GM19023 (cell line): ENCODE measurements around the gene HECTD3.
"Not testable (repeated sequence)": the region's sequence is repeated elsewhere in the genome, so short reads cannot be mapped to it uniquely, and the experiment has no call there.

Source experiments
- ATAC-seq: cut with Tn5 transposase; IDR thresholded peaks from one replicate; pipeline ENCODE4 v1.9.1; 2021; ENCODE audit warnings: mild to moderate bottlenecking, moderate library complexity; ENCODE audit not compliant: unreplicated experiment

HECTD3 gene

DNA sequence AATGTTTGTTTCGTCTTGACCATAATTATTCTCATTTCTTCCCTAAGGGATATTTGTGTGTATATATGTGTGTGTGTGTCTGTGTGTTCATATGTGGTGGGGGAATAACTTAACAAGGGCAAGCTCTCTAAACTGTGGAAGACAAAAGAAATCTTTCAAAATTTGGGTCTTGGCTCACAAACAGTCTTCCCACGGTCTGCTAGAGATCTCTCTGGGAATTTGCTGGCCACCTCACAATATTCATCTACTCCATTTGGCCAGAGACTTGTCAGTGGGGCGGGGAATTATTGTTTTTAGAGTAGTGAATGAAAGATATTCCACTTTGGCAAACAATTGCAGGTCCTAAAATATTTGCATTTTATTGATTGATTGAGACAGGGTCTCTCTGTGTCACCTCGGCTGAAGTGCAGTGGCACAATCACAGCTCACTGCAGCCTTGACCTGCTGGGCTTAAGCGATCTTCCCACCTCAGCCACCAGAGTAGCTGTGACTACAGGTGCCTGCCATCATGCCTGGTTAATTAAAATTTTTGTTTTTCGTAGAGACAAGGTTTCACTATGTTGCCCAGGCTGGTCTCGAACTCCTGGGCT is 16.7 kb downstream of the HECTD3 start:
- no peak for ATAC-seq

DNA sequence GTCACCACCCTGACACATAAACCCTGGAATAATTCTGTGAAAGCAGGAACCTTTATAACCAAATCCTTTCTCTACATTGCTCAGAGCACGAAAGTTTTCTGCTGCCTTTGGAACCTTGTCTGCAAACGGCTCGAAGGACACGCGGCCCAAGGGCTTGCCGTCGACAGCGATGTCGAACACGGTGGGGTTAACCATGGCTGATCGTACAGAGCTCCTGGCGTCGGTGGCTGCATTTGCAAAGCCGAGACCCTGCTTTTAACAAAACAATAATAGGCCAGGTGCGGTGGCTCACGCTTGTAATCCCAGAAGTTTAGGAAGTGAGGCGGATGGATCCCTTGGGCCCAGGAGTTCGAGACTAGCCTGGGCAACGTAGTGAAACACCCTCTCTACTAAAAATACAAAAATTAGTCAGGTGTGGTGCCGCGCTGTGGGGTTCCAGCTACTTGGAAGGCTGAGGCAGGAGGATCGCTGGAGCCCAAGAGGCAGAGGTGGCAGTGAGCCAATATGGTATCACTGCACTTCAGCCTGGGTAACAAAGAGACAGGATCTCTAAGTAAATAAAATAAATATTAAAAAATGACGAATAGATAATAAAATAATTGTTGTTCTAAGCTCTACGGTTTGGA is 22.5 kb downstream of the HECTD3 start:
- no peak for ATAC-seq

DNA sequence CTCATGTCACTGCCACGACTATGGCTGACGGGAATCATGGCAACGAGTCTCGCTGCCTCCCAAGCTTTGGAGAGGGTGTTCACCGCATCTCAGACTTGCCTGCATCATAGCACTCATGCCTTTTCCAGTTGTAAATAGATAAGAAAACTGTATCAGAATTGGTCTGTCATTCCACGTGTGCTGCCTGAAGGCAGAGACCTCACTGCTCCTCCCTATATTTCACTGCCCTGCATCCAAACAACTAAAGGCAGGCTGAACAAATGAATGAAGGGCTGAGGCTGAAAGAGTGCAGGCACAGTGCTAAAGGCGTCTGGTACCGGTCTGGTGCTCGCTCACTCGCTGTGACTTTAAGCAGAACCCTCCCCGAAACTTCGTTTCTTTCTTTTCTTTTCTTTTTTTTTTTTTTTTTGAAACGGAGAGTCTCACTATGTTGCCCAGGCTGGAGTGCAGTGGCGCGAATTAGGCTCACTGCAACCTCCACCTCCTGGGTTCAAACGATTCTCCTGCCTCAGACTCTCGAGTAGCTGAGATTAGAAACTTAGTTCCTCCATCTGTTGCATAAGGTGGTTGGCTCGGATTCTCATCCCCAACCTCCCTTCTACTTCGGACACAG is 25.3 kb downstream of the HECTD3 start:
- no peak for ATAC-seq

DNA sequence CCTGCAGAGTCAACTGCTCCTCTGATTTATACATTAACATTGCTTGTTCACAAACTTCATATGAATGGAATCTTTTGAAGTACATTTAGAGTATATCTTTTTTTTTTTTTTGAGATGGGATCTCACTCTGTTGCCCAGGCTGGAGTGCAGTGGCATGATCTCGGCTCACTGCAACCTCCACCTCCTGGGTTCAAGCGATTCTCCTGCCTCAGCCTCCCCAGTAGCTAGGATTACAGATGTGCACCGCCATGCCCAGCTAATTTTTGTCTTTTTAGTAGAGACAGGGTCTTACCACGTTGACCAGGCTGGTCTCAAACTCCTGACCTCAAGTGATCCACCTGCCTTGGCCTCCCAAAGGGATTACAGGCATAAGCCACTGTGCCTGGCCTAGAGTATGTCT is 33.8 kb downstream of the HECTD3 start:
- not testable (repeated sequence) for ATAC-seq

DNA sequence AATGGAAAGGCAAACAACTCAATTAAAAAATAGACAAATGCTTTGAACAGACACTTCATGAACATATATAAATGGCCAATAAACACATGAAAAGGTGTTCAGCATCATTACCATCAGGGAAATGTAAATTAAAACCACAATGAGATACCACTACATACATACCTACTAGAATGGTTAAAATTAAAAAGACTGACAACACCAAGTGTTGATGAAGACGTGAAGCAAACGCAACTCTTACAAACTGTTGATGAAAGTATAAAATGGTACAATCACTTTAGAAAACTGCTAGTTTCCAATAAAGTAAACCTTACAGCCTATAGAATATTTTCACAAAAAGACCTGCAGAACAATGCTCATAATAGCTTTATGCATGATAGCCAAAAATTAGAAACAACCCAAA is 34.9 kb downstream of the HECTD3 start:
- ATAC-seq = no peak

DNA sequence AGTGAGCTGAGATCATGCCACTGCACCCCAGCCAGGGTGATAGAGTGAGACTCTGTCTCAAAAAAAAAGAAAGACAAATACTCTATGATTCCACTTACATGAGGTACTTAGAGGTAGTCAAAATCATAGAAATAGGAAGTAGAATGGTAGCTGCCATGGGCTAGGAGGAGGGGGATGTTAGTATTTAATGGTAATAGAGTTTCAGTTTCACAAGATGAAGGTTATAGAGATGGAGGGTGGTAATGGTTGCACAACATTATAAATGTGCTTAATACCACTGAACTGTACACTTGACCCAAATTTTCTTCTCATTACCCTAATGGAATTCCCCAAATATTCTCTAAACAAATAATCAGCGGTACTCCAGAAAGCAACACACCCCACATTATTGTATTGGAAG is 37.5 kb downstream of the HECTD3 start:
- ATAC-seq = no peak

DNA sequence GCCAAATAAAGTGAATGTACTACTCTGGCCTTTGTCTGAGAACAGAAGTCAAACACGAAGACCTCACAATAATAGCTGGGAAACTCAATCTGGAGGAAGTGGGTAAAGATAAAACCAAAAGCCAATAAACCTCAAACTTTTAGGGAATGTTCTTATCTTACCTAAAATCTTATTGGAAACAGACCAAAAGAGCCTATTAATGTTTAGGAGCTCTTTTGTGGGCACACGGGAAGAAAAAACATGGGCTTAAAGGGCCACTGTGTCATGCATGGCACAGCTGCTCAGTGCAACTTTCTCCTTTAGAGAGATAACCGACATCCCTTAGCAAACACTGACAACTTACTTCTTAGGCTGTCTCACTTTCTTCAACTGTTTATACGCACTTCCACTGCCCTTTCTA is 40.8 kb downstream of the HECTD3 start:
- no peak for ATAC-seq

DNA sequence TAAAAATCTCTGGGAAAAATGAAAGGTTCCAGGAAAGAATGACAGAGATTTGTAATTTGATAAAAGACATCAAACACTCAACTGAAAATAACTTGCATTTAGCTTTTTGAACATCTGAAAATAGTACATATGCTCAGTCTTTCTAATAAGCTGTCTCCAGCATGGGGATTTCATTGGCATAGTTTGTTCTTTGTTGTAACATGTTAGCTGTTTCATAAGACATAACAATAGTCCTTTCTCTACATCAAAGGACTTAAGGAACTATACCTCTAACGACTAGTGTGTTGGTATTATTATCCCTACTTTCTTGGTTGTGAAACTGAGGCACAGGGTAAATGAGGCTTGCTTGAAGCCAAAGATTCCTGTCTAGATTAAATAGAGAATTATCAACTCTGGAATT is 46.7 kb downstream of the HECTD3 start:
- ATAC-seq = no peak

DNA sequence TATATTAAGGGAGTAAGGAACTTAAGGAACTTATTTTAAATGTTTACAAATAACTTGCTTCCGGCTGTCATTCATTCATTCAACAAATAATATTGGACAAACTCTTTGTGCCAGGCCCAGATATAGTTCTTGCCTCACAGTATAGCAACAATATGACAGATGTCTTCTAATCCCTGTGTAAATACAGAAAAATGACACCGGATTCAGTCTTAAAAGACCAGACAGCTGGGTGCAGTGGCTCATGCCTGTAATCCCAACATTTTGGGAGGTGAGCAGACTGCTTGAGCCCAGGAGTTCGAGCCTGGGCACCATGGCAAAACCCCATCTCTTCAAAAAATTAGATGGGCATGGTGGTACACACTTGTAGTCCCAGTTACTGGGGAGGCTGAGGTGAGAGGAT is 48.4 kb downstream of the HECTD3 start:
- no peak for ATAC-seq

DNA sequence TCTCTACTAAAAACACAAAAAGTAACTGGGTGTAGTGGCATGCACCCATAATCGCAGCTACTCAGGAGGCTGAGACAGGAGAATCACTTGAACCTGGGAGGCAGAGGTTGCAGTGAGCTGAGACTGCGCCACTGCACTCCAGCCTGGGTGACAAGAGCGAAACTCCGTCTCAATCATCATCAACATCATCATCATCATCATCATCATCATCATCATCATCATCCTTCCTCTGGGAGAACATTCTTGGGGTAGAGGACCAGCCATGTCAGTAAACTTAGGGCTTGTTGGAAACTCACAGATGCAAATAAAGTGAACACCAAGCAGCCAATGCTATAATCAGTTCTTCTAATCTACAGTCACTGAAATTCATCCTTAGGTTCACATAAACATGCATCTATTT is 49.1 kb downstream of the HECTD3 start:
- not testable (repeated sequence) for ATAC-seq

DNA sequence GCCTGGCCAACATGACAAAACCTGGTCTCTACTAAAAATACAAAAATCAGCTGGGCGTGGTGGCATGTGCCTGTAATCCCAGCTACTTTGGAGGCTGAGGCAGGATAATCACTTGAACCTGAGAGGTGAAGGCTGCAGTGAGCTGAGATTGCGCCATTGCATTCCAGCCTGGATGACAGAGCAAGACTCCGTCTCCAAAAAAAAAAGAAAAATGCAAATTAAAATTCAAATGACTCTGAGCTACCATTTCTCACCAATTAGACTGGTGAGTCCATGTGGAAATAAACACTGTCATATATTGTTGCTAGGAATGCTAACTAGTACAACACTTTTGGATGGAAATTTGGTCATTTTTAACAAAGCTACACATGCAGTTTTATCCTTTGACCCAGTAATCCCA is 53.6 kb downstream of the HECTD3 start:
- ATAC-seq = not testable (repeated sequence)

DNA sequence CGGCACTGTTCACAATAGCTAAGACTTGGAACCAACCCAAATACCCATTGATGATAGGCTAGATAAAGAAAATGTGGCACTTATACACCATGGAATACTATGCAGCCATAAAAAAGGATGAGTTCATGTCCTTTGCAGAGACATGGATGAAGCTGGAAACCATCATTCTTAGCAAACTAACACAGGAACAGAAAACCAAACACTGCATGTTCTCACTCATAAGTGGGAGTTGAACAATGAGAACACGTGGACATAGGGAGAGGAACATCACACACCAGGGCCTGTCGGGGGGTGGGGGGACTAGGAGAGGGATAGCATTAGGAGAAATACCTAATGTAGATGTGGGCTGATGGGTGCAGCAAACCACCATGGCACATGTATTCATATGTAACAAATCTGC is 55.0 kb downstream of the HECTD3 start:
- not testable (repeated sequence) for ATAC-seq
